Progenitor cell of endocrine pancreas (in vitro differentiated cells): ENCODE data around the gene ADAMTS17. TPM values are rescaled to one million over a fixed set of nuclear protein-coding genes. Genes with fewer than 3 reads are reported as not detected.

Experiments used
- DNase-seq: peaks from one replicate; pipeline ENCODE4 v3.0.0; 2021; ENCODE audit warnings: low spot score; ENCODE audit not compliant: unreplicated experiment
- H3K27ac Mint-ChIP-seq: 2 replicates; pipeline ENCODE4 v1.8.0; 2021; ENCODE audit warnings: mild to moderate bottlenecking, moderate library complexity, mixed read lengths
- H3K27me3 Mint-ChIP-seq: 2 replicates; pipeline ENCODE4 v1.8.0; 2021; ENCODE audit warnings: mixed read lengths
- H3K36me3 Mint-ChIP-seq: 2 replicates; pipeline ENCODE4 v1.8.0; 2022; ENCODE audit warnings: mixed read lengths; ENCODE audit not compliant: insufficient read depth
- H3K4me1 Mint-ChIP-seq: 2 replicates; pipeline ENCODE4 v1.8.0; 2021; ENCODE audit warnings: low read depth, mixed read lengths
- H3K4me3 Mint-ChIP-seq: 2 replicates; pipeline ENCODE4 v1.8.0; 2021; ENCODE audit warnings: low read depth, mild to moderate bottlenecking, moderate library complexity, mixed read lengths
- H3K9me3 Mint-ChIP-seq: 2 replicates; pipeline ENCODE4 v1.8.0; 2021; ENCODE audit warnings: low read depth, mixed read lengths
- CTCF ChIP-seq: fragments of 200-600 bp; sonication (generic); IDR thresholded peaks from one replicate; pipeline ENCODE4 v1.5.0; 2021; ENCODE audit warnings: antibody characterized with exemption, mild to moderate bottlenecking; ENCODE audit not compliant: unreplicated experiment
- total RNA-seq: library from RNA; stranded (reverse); gene quantifications from 2 replicates; pipeline ENCODE4 v1.2.1, GENCODE V29; 2021

Gene ADAMTS17
- total RNA-seq, 1 donor from 2014 or later, result 3.5 TPM

GRCh38 chr15:99969261-99969920 lies 372.4 kb downstream of the ADAMTS17 start:
- H3K27me3 Mint-ChIP-seq, result peaks cover 49% of the 10 kb centered on the region
- no peak overlapping the region for H3K4me3 Mint-ChIP-seq
- H3K4me1 Mint-ChIP-seq, result peaks cover 2% of the 10 kb centered on the region
- no peak for TF ChIP-seq CTCF
- DNase-seq, result no peak
- no peaks in the 10 kb centered on the region for H3K36me3 Mint-ChIP-seq
- no peaks in the 10 kb centered on the region for H3K9me3 Mint-ChIP-seq
- H3K27ac Mint-ChIP-seq, result no peak overlapping the region

DNA sequence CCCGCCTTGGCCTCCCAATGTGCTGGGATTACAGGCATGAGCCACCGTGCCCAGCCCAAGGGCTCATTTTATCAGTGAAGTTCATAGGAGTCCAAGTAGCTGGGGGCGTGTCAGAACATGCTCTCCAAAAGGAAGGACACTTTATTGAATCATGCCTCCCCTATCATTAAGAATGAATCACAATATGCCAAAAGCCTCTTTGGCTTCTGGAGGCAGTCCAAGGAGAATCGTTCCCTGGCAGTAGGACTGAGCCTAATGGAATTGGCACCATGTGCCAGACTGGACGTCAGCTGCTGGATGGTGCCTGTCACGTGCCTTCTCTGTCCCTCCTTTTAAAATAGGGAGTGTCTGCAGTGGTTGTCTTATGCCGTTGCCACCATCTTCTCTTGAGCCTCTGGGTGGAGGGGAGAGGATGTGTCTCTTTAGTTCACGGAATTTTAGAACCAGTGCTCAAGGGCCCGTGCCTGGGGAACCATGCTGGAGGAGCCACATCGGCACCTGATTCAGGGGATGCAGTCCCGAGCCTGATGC lies 373.9 kb downstream of the ADAMTS17 start:
- H3K27me3 Mint-ChIP-seq, result peaks cover 53% of the 10 kb centered on the region
- DNase-seq, result no peak
- no peak overlapping the region for H3K27ac Mint-ChIP-seq
- H3K36me3 Mint-ChIP-seq, result no peaks in the 10 kb centered on the region
- H3K4me1 Mint-ChIP-seq, result peaks cover 2% of the 10 kb centered on the region
- no peak for TF ChIP-seq CTCF
- no peaks in the 10 kb centered on the region for H3K9me3 Mint-ChIP-seq
- H3K4me3 Mint-ChIP-seq, result no peak overlapping the region

DNA sequence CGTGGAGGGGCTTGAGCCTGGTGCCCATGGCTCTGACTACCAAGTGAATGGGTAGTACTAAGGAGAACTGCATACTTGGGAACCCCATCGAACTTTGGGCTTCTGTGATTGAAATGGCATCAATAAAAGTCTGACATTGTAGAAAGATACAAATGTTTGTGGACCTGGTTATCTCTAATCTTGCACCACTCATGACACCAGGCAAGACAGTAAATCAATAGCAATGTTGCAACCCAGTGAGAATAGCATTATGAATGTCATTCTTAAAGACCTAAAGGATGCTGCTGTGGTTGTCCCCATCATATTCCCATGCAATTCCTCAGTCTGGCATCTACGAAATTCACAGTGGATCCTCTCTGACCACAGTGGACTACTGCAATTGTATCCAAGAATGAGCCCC lies 375.0 kb downstream of the ADAMTS17 start:
- no peak overlapping the region for H3K4me3 Mint-ChIP-seq
- no peak for DNase-seq
- no peaks in the 10 kb centered on the region for H3K9me3 Mint-ChIP-seq
- TF ChIP-seq CTCF, result no peak
- H3K27me3 Mint-ChIP-seq, result peaks cover 59% of the 10 kb centered on the region
- H3K27ac Mint-ChIP-seq, result no peak overlapping the region
- H3K4me1 Mint-ChIP-seq, result peaks cover 2% of the 10 kb centered on the region
- H3K36me3 Mint-ChIP-seq, result no peaks in the 10 kb centered on the region

GRCh38 chr15:99965376-99965775 lies 376.4 kb downstream of the ADAMTS17 start:
- no peak overlapping the region for H3K4me3 Mint-ChIP-seq
- H3K9me3 Mint-ChIP-seq, result no peaks in the 10 kb centered on the region
- no peaks in the 10 kb centered on the region for H3K36me3 Mint-ChIP-seq
- no peak overlapping the region for H3K27ac Mint-ChIP-seq
- H3K4me1 Mint-ChIP-seq, result peaks cover 2% of the 10 kb centered on the region
- TF ChIP-seq CTCF, result no peak
- peaks cover 66% of the 10 kb centered on the region for H3K27me3 Mint-ChIP-seq
- no peak for DNase-seq

GRCh38 chr15:99963976-99964375 lies 377.8 kb downstream of the ADAMTS17 start:
- DNase-seq, result no peak
- no peaks in the 10 kb centered on the region for H3K36me3 Mint-ChIP-seq
- no peaks in the 10 kb centered on the region for H3K9me3 Mint-ChIP-seq
- no peak overlapping the region for H3K27ac Mint-ChIP-seq
- H3K4me1 Mint-ChIP-seq, result peaks cover 2% of the 10 kb centered on the region
- no peak for TF ChIP-seq CTCF
- peaks cover 62% of the 10 kb centered on the region for H3K27me3 Mint-ChIP-seq
- no peak overlapping the region for H3K4me3 Mint-ChIP-seq
